GM20431 (cell line): Measurements from ENCODE around the gene L3MBTL4.

ENCODE experiments used
- in situ Hi-C: fragments of 300-500 bp; cut with MseI, MboI; formaldehyde crosslinking; loops from one replicate; pipeline ENCODE4 v1.15.0; 2020; ENCODE audit warnings: low sequenced_read_pairs; ENCODE audit not compliant: unreplicated experiment

The L3MBTL4 gene

GRCh38 chr18:5948237-5948636, 466.5 kb downstream of the L3MBTL4 start:
- in situ Hi-C loops, result no loop called here

GRCh38 chr18:5944448-5944847, 470.3 kb downstream of the L3MBTL4 start:
- in situ Hi-C loops, result no loop called here

GRCh38 chr18:5943514-5943913, 471.2 kb downstream of the L3MBTL4 start:
- in situ Hi-C loops, result no loop called here

- in situ Hi-C loops, result no loop called here
Measured at GRCh38 chr18:5942591-5942990, 472.1 kb downstream of the L3MBTL4 start.

- in situ Hi-C loops, result no loop called here
Measured at GRCh38 chr18:5941890-5942289, 472.8 kb downstream of the L3MBTL4 start.

GRCh38 chr18:5939801-5940667, 474.7 kb downstream of the L3MBTL4 start:
- in situ Hi-C loops, result no loop called here

- in situ Hi-C loops, result no loop called here
Measured at GRCh38 chr18:5937795-5938194, 476.9 kb downstream of the L3MBTL4 start.

GRCh38 chr18:5937121-5937520, 477.6 kb downstream of the L3MBTL4 start:
- in situ Hi-C loops, result no loop called here

- in situ Hi-C loops, result no loop called here
Measured at GRCh38 chr18:5930789-5931188, 483.9 kb downstream of the L3MBTL4 start.

GRCh38 chr18:5918205-5918858, 496.4 kb downstream of the L3MBTL4 start:
- in situ Hi-C loops, result no loop called here

- in situ Hi-C loops, result no loop called here
Measured at GRCh38 chr18:5914951-5915350, 499.8 kb downstream of the L3MBTL4 start.

- in situ Hi-C loops, result no loop called here
Measured at GRCh38 chr18:5914016-5914415, 500.7 kb downstream of the L3MBTL4 start.

- in situ Hi-C loops, result no loop called here
Measured at GRCh38 chr18:5912566-5912965, 502.1 kb downstream of the L3MBTL4 start.

- in situ Hi-C loops, result no loop called here
Measured at GRCh38 chr18:5909125-5909524, 505.6 kb downstream of the L3MBTL4 start.
